Spleen (tissue), 7 donors: ENCODE data around the gene PRKAB1.

Experiments used
- POLR2A ChIP-seq, 3 donors: fragments of 450-650 bp; IDR thresholded peaks; one replicate each; pipeline ENCODE4 v1.5.1; 2017; ENCODE audit warnings: antibody characterized with exemption in 3 of 3, mild to moderate bottlenecking in 1 of 3
- TF ChIP-seq, protein P1 (sequence below), 11 experiments: fragments of 200-600 bp in 7 of 11; fragments of 450-650 bp in 4 of 11; sonication (generic) in 4 of 11; IDR thresholded peaks in 8 of 11; conservative IDR thresholded peaks in 3 of 11; 1 replicate in 7 of 11; 2 replicates in 4 of 11; pipeline versions ENCODE4 v1.4.0 to v1.8.0; 2016 to 2021; ENCODE audit warnings: antibody characterized with exemption in 11 of 11, inconsistent platforms in 4 of 11, mild to moderate bottlenecking in 1 of 11
- donor health status: DM: no; HTN: no; CAD: no; lungs with moderate emphysema.
- donor health status: DM: no; HTN: no; CAD: no.
- donor health status: DM: no; HTN: no; CAD: no.

DNA sequence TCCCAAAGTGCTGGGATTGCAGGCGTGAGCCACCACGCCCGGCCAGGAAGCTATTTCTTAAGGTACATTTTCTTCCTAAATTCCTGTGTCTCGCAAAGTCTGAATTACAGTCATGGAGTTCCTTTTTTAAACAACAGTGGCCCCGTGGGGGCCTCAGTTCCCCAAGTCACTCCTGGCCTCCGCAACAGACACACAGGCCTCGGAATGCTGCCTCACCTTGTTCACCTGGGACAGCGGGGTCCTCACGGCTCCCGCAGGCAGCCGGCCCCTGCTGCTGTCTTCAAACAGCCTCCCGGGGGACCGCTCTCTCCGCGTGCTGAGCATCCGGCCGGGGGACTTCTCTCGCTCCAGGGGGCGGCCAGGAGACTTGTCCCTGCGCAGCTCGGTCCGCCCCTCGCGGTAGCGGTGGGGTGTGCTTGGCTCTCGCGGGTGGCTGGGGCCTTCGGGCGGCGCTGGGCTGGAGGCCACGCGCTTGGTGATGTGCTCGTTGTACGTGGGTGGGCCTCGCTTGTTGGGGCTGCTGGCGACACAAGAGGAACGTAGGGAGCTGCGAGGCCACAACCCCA, 22.1 kb downstream of the PRKAB1 start:
- TF ChIP-seq, protein P1, sequence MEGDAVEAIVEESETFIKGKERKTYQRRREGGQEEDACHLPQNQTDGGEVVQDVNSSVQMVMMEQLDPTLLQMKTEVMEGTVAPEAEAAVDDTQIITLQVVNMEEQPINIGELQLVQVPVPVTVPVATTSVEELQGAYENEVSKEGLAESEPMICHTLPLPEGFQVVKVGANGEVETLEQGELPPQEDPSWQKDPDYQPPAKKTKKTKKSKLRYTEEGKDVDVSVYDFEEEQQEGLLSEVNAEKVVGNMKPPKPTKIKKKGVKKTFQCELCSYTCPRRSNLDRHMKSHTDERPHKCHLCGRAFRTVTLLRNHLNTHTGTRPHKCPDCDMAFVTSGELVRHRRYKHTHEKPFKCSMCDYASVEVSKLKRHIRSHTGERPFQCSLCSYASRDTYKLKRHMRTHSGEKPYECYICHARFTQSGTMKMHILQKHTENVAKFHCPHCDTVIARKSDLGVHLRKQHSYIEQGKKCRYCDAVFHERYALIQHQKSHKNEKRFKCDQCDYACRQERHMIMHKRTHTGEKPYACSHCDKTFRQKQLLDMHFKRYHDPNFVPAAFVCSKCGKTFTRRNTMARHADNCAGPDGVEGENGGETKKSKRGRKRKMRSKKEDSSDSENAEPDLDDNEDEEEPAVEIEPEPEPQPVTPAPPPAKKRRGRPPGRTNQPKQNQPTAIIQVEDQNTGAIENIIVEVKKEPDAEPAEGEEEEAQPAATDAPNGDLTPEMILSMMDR (IDR thresholded peaks at IDR 0.05 in 8 of 11, conservative IDR thresholded peaks at IDR 0.05 in 3 of 11), result no peak
- no peak for TF ChIP-seq POLR2A (IDR thresholded peaks at IDR 0.05)
